Measurements from ENCODE around the gene CDCA3. TPM values are rescaled to one million over a fixed set of nuclear protein-coding genes. Genes with fewer than 3 reads are reported as not detected.

Gene CDCA3
- total and polyA plus RNA-seq, 2 of the 13 experiments (the other 11 are each of a cell fraction or from before 2014, with no cell fraction given), result 32.7 to 56.5 TPM

DNA sequence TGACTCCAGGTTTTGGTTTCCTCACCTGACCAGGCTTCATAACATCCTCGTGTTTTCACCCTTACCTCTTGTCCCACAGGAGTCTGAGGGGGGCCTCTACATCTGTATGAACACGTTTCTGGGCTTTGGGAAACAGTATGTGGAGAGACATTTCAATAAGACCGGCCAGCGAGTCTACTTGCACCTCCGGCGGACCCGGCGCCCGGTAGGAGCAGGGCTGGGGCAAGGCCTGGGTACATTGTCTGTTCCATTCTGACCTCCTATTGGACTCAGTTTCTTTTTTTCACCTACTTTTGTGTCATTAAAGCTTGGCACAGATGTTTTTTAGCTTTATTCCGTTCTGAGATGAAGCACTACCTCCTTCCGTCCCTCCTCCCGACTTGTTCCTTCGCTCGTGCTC is 4.2 kb upstream of the CDCA3 start:
- ChIA-PET CTCF (ENCODE audit: low intra/inter-chr PET ratio, low total read pairs) (no interaction called here), POLR2A (interaction anchor here (0.9 to 5.2 kb wide), 2 partner anchors 12 to 18 kb away, joined by 3 to 132 read pairs; partner anchors contain the start of genes SPSB2 and TPI1)
- no TSS peak for BruUV-seq (replicated peaks)
- WGBS (ENCODE audit: low lambda C conversion rate), result 95% methylated on average over 14 of the region's 14 CpGs
- Histone ChIP-seq H3K4me2 (ENCODE audit: low read depth, low read length) (no peak overlapping the region), H3K4me1 (ENCODE audit: insufficient read depth, low read length) (peaks cover 22% of the 10 kb centered on the region), H3K9ac (ENCODE audit: insufficient read depth, low read depth, low read length) (no peak overlapping the region), H3K27me3 (ENCODE audit: control insufficient read depth in 1 of 2, insufficient read depth in 2 of 2, low read length in 2 of 2) (no peaks in the 10 kb centered on the region), H3K36me3 (replicated peaks in 1 of 2; ENCODE audit: control insufficient read depth in 1 of 2, insufficient read depth in 2 of 2, low read length in 2 of 2) (peaks cover 23 to 52% of the 10 kb centered on the region in 2 experiments), H4K20me1 (ENCODE audit: insufficient read depth, low read length) (no peaks in the 10 kb centered on the region; the same call in 1 of the 2 replicates), H3K9me3 (ENCODE audit: low read length) (no peaks in the 10 kb centered on the region), H3K4me3 (replicated peaks in 1 of 3; ENCODE audit: insufficient read depth in 1 of 3, low read depth in 2 of 3, low read length in 3 of 3) (no peak overlapping the region), H3K79me2 (ENCODE audit: insufficient read depth, low read length) (peaks cover 28% of the 10 kb centered on the region), H3K27ac (ENCODE audit: extremely low read length, insufficient read depth, low read length) (no peak overlapping the region), H2AFZ (ENCODE audit: low read length) (no peak overlapping the region)
- in situ Hi-C loops (cut with HindIII; ENCODE audit: extremely low pct_ligation_motif_present, low pct_unique_long_range_greater_than_20kb), result no loop called here
- TF ChIP-seq NR2F6 (IDR thresholded peaks at IDR 0.05), result no peak
- TF ChIP-seq NR2F6 (CRISPR knock-in tag; IDR thresholded peaks at IDR 0.05), result no peak
- TF ChIP-seq, protein P1, sequence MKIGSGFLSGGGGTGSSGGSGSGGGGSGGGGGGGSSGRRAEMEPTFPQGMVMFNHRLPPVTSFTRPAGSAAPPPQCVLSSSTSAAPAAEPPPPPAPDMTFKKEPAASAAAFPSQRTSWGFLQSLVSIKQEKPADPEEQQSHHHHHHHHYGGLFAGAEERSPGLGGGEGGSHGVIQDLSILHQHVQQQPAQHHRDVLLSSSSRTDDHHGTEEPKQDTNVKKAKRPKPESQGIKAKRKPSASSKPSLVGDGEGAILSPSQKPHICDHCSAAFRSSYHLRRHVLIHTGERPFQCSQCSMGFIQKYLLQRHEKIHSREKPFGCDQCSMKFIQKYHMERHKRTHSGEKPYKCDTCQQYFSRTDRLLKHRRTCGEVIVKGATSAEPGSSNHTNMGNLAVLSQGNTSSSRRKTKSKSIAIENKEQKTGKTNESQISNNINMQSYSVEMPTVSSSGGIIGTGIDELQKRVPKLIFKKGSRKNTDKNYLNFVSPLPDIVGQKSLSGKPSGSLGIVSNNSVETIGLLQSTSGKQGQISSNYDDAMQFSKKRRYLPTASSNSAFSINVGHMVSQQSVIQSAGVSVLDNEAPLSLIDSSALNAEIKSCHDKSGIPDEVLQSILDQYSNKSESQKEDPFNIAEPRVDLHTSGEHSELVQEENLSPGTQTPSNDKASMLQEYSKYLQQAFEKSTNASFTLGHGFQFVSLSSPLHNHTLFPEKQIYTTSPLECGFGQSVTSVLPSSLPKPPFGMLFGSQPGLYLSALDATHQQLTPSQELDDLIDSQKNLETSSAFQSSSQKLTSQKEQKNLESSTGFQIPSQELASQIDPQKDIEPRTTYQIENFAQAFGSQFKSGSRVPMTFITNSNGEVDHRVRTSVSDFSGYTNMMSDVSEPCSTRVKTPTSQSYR (CRISPR knock-in tag; IDR thresholded peaks at IDR 0.05; ENCODE audit: borderline replicate concordance), result no peak
- TF ChIP-seq, protein P2, sequence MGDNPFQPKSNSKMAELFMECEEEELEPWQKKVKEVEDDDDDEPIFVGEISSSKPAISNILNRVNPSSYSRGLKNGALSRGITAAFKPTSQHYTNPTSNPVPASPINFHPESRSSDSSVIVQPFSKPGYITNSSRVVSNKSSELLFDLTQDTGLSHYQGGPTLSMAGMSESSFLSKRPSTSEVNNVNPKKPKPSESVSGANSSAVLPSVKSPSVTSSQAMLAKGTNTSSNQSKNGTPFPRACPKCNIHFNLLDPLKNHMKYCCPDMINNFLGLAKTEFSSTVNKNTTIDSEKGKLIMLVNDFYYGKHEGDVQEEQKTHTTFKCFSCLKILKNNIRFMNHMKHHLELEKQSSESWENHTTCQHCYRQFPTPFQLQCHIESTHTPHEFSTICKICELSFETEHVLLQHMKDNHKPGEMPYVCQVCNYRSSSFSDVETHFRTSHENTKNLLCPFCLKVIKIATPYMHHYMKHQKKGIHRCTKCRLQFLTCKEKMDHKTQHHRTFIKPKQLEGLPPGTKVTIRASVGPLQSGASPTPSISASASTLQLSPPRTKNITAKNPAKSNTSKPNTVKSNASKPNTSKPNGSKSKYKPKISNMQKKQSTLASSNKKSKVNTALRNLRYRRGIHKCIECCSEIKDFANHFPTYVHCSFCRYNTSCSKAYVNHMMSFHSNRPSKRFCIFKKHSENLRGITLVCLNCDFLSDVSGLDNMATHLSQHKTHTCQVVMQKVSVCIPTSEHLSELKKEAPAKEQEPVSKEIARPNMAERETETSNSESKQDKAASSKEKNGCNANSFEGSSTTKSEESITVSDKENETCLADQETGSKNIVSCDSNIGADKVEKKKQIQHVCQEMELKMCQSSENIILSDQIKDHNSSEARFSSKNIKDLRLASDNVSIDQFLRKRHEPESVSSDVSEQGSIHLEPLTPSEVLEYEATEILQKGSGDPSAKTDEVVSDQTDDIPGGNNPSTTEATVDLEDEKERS (CRISPR knock-in tag; IDR thresholded peaks at IDR 0.05), result no peak
- FAIRE-seq (no peak), ATAC-seq (no peak), DNase-seq (ENCODE audit: low spot score) (no peak)
- intact Hi-C loops (cut with micrococcal nuclease; ENCODE audit: unreplicated experiment), result no loop called here

All from HepG2 (cell line).